Astrocyte of the spinal cord (primary cell): Measurements from ENCODE around the gene ADCYAP1.

Experiments used
- DNase-seq: peaks from one replicate; pipeline ENCODE4 v3.0.0; 2011; ENCODE audit warnings: low read depth, low spot score
- H3K4me3 ChIP-seq: 2 replicates; pipeline ENCODE4 v1.5.1; 2011; ENCODE audit warnings: low read depth, mild to moderate bottlenecking, low read length, moderate library complexity
- CTCF ChIP-seq: IDR thresholded peaks from 2 replicates; pipeline ENCODE4 v1.5.1; 2012; ENCODE audit warnings: low read depth, mild to moderate bottlenecking, low read length, inconsistent platforms
- in situ Hi-C: cut with HindIII; loops from 2 replicates; pipeline ENCODE4 v1.10.0; 2017; ENCODE audit warnings: low sequenced_read_pairs

Gene ADCYAP1

GRCh38 chr18:923144-923866 lies 18.6 kb downstream of the ADCYAP1 start:
- TF ChIP-seq CTCF = no peak
- no peak overlapping the region for H3K4me3 ChIP-seq
- in situ Hi-C loops = no loop called here
- DNase-seq = no peak

- no peak for DNase-seq
- TF ChIP-seq CTCF = no peak
- H3K4me3 ChIP-seq = no peak overlapping the region
- in situ Hi-C loops = no loop called here
Measured at GRCh38 chr18:924987-925386, 20.3 kb downstream of the ADCYAP1 start.

GRCh38 chr18:926946-927345 lies 22.3 kb downstream of the ADCYAP1 start:
- H3K4me3 ChIP-seq = no peak overlapping the region
- TF ChIP-seq CTCF = no peak
- in situ Hi-C loops = no loop called here
- no peak for DNase-seq

GRCh38 chr18:933082-933481 lies 28.4 kb downstream of the ADCYAP1 start:
- no peak for DNase-seq
- in situ Hi-C loops = no loop called here
- H3K4me3 ChIP-seq = no peak overlapping the region
- no peak for TF ChIP-seq CTCF

GRCh38 chr18:934518-935133 lies 30.0 kb downstream of the ADCYAP1 start:
- no peak overlapping the region for H3K4me3 ChIP-seq
- in situ Hi-C loops = no loop called here
- DNase-seq = no peak
- no peak for TF ChIP-seq CTCF

GRCh38 chr18:936941-937340 lies 32.3 kb downstream of the ADCYAP1 start:
- TF ChIP-seq CTCF = no peak
- no peak overlapping the region for H3K4me3 ChIP-seq
- no peak for DNase-seq
- in situ Hi-C loops = no loop called here
